NK-92 (cell line): ENCODE measurements around the gene COL4A1.

ENCODE experiments used
- DNase-seq: peaks from one replicate; lab custom pipeline; 2025; ENCODE audit not compliant: unreplicated experiment; lab: John Stamatoyannopoulos, UW

The COL4A1 gene

DNA sequence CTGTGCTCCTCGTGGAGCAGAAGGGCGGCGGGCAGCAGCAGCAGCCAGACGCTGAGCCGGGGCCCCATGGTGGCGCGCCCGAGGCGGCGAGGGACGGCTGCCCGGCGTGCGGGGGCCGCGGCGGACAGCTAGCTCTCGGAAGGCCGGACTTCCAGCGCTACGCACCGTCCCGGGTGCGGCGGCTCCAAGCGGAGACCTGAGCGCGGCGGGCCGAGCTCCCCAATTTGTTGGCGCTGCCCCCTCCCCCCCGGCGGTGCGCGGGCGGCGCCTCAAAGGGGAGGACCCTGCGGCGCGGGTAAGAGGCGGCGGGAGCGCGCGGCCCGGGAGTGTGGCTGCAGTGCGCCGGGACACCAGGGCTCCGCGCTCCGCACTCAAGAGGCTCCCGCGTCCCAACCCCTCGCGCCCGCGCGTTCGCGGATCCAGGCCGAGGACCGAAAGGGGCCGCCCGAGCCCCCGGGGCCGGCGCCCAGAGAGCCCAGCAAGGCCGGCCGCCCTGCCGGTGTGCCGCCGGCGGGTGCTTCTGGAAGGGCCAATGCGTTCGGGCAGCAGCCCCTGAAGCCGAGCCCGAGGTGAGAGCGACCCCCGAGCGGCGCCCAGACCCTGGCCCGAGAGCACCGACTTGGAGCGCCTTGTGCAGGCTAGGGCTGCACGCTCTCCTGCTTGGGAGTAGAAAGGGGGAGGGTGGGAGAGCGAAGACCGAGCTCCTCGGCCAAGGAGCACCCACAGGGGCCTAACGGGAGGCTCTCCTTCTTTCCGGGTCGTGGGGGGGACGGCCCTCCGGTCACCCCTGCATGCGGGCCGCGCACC is at the start of gene COL4A1, which contains the start of gene COL4A2:
Gene COL4A1 (minus strand): TSS at position 198 of the 807 bp plus-strand sequence. CDS start 130 bp downstream, at position 68.
Gene COL4A2 (plus strand): TSS at position 325 of the 807 bp plus-strand sequence. CDS start 620 bp downstream, outside the sequence.
- DNase-seq = no peak

DNA sequence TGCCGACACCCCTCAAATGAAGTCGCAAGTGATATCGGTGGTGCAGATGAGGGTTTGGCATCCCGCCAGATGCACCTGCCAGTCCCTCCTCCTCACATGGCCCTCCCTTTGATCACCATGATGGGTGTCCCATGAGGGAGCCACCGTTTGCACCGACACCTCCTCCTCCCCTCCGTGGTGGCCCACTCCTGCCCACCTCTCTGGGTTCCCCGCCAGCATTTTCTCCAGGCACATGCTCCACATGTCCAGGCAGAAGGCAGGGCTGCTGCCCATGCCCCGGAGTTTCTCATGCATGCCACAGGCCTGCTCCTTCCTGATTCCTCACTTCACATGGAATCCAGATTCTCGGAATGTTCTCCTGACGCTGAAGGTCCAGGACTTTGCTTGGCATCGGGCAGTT is 49.4 kb upstream of the COL4A1 start:
- no peak for DNase-seq

DNA sequence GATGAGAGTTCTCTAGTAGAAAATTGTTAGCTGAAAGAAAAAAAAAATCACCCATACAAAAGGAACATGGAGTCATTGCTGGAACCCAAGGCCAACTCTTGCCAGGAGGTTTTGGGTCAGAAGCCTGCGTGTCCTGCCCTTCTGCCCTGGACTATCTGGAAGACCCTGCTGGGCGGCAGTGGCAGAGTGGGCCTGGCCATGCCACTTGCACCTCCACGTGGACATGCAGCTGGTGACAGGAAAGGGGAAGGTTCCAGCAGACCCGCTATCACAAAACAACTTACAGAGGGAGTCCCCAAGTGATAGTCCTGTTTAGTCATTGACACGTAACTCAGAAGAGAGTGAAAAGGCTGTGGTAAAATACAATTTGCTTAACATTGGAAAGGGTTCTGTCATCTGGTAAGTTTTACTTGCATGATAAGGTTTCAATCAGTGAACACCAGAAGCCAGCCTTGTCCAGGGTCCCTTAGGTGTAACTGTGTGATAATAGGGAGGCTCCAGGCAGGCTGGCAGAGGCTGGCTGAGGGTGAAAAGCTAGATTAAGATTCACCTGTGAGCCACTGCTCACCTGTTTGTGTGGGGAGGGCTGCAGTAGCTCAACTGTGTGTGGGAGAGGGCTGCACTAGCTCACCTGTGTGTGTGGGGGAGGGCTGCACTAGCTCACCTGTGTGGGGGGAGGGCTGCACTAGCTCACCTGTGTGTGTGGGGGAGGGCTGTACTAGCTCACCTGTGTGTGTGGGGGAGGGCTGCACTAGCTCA is 47.9 kb upstream of the COL4A1 start:
- DNase-seq = no peak

- DNase-seq = no peak
Observed at GRCh38 chr13:110354123-110354627, 47.2 kb upstream of the COL4A1 start.

DNA sequence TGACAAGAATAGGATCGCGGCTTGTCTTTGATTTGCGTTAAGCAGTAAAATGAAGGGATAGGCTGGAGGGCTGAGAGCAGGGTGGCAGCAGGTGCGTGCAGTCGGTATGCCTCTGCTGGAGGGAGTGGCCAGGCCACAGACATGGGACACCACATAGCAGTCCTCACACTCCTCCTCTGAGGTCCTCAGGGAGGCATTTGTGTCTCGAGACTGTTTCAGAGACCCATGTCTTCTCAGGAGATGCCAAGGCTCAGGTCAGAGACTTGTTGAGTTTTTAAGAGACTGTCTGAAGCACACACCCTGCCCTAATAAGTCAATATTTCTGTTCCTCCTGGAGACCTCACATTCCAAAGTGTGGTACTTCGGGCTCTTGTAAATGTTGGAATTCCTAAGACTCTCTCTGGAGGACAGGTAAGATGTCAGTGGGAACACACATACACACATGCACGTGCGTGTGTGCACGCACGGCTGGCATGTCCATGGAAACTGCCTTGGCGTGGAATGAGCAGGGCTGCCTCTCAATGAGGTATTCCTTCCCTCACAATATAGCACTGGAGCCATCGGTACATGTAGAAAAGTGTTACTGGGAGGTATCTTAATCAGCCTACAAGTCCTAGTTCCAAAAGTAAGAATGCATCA is 46.5 kb upstream of the COL4A1 start:
- DNase-seq = no peak

DNA sequence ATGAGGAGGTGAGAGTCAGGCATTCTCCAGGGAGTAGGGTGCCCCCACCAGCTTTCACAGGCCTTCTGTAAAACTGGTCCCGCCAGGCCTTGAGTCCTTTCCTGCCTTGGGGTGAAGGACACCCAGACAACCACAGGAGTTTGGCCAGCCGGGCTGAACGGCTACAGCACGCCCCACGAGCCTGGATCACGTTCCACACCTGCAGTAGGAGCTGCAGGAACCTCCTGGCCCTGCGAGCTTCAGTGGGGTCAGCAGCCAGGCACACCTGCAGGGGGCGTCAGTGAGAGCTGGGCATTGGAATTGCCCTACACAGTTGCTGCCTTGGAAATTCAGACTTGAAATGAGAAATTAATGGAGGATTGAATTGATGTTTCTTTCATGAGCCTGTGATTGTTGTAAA is 45.8 kb upstream of the COL4A1 start:
- no peak for DNase-seq

GRCh38 chr13:110351636-110352420 is 44.9 kb upstream of the COL4A1 start:
- no peak for DNase-seq

- no peak for DNase-seq
Observed at GRCh38 chr13:110350509-110350908, 43.6 kb upstream of the COL4A1 start.

- DNase-seq = no peak
Observed at GRCh38 chr13:110350049-110350448, 43.1 kb upstream of the COL4A1 start.

GRCh38 chr13:110349239-110349638 is 42.3 kb upstream of the COL4A1 start:
- DNase-seq = no peak

- DNase-seq = no peak
Observed at GRCh38 chr13:110348309-110349105, 41.5 kb upstream of the COL4A1 start.

DNA sequence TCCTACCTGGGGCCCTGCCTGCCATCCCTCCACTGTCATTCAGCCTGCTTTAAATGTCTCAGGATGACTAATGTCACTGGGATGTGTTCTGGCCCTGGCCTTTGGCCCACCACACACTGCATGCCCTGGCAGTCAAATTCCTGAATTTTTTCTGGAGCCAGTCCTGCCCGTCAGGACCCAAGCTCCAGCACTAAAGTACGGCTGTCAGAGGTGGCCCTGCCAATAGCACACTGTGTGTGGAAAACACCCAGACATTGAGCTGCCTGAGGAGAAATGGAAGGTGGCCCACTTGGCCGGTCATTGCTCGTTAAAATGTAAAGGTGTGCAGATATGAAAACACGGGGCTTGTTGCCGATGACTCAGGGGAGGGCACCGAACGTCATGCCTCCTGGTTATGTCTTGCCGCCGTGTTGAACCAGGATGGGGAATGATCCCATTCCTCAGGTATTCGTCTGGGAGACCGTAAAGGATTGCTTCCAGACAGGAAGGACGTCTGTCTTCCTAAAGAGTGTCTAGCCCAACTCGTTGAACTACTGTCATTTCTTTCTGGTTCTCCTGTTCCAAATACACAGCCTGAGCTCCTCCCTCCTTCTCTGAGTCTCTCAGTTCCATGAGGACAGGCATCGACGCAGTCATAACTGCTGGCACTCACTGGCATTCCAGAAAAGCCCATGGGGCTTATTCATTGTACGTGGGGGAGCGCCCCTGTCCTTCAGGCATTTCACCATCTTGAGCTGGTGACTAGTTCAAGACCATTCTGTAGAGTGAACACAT is 40.8 kb upstream of the COL4A1 start:
- DNase-seq = no peak

- DNase-seq = no peak
Observed at GRCh38 chr13:110347088-110347487, 40.1 kb upstream of the COL4A1 start.

DNA sequence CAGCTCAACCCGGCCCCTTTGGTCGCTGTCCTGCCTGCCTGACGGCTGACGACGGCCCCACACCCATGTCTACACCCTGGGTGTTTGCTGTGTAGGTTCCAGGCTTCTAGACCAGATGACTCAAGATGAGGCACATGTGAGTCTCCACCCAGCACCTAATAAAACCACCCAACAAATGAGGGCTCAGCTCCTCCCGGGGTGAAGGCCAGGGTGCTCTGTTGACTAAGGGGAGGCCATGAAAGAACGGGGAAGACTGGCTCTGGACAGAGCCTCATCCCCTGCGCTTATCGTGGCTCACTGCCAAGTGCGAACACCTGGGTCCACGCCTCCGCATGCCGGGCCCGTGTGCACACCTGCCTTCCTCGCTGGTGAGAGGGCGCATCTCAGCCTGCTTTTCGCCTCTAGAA is 39.7 kb upstream of the COL4A1 start:
- no peak for DNase-seq

DNA sequence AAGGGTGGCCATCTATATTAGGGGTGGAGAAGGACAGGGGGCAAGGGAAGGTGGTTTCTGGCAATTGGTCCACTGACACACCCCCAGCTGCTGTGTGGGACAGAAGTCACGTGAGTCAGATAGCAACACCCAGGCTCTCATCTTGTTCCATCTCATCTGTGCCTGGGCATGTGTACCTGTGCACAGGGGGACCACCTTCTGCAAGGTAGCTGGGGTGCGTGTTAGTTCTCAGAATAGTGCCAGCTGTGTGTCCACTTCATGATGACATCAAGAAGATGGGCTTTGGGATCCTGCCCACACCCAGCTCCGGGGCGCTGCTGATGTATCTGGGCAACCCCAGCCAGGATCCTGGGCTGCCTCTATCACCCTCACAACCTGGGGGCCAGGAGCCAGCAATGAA is 38.7 kb upstream of the COL4A1 start:
- DNase-seq = no peak

- no peak for DNase-seq
Observed at GRCh38 chr13:110345266-110345665, 38.3 kb upstream of the COL4A1 start.

GRCh38 chr13:110344320-110344719 is 37.4 kb upstream of the COL4A1 start:
- no peak for DNase-seq

DNA sequence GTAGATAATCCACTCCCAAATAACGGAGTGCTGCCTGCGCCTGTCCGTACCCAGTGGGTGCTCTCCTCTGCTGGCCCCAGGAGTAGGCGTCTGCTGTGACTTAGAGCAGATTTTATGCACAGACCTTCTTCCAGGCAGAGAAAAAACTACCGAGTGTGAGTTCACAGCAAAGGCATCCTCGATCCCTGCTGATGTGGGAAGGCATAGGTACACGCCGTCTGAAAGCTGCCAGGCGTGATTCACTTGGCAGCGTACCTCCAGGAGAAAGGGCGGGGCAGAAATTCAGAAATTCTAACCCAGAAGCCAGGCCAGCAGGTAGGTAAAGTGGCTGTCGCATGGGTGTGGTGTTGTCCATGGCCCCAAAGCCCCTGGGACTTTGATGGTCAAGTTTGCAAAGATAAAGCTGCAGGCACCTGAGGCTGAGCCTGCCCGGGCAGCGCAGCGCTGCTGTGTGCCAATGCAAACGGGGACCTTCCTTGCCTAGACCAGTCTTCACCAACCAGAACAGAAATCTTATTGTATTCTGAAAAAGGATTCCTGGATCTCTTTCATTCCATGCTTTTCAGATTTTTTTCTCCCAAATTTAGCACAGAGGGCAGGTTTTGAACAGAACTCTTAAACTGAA is 36.4 kb upstream of the COL4A1 start:
- DNase-seq = no peak

- DNase-seq = no peak
Observed at GRCh38 chr13:110342474-110342873, 35.5 kb upstream of the COL4A1 start.
